Measurements from ENCODE around the gene DGKZ. TPM values are rescaled to one million over a fixed set of nuclear protein-coding genes. Genes with fewer than 3 reads are reported as not detected.
A peak's percentile ranks its signal among the peaks of the same experiment; 100 is the strongest.

DGKZ gene
- total and polyA plus RNA-seq, 2 of the 13 experiments (the other 11 are each of a cell fraction or from before 2014, with no cell fraction given) = 15.8 to 20.7 TPM

- TF ChIP-seq ZNF547 (CRISPR knock-in tag; IDR thresholded peaks at IDR 0.05) (no peak), STAG1 (CRISPR knock-in tag; IDR thresholded peaks at IDR 0.05) (peak; percentile 82), ELK4 (CRISPR knock-in tag; IDR thresholded peaks at IDR 0.05; ENCODE audit: borderline replicate concordance) (no peak), ZNF512 (CRISPR knock-in tag; IDR thresholded peaks at IDR 0.05) (no peak), PCBP1 (IDR thresholded peaks at IDR 0.05; ENCODE audit: borderline replicate concordance, low read depth, low read length) (no peak), KLF11 (CRISPR knock-in tag; IDR thresholded peaks at IDR 0.05) (no peak), ZNF441 (CRISPR knock-in tag; IDR thresholded peaks at IDR 0.05; ENCODE audit: borderline replicate concordance) (no peak), CAMTA2 (CRISPR knock-in tag; IDR thresholded peaks at IDR 0.05; ENCODE audit: borderline replicate concordance) (no peak), ZNF597 (CRISPR knock-in tag; IDR thresholded peaks at IDR 0.05) (no peak), POLR2AphosphoS2 (IDR thresholded peaks at IDR 0.05; ENCODE audit: low read depth, low read length) (no peak), STAT5B (CRISPR knock-in tag; IDR thresholded peaks at IDR 0.05) (no peak), THRA (CRISPR knock-in tag; IDR thresholded peaks at IDR 0.05; ENCODE audit: borderline replicate concordance) (peak; percentile 9; the same call in 1 of the 2 replicates), ZNF660 (CRISPR knock-in tag; IDR thresholded peaks at IDR 0.05; ENCODE audit: borderline replicate concordance, low read depth) (no peak), RBFOX2 (IDR thresholded peaks at IDR 0.05; ENCODE audit: low read depth, low read length) (no peak), HMGXB3 (CRISPR knock-in tag; IDR thresholded peaks at IDR 0.05; ENCODE audit: borderline replicate concordance) (no peak), TIGD3 (CRISPR knock-in tag; IDR thresholded peaks at IDR 0.05; ENCODE audit: borderline replicate concordance) (peak; percentile 5; the same call in 1 of the 2 replicates), ZNF720 (CRISPR knock-in tag; IDR thresholded peaks at IDR 0.05) (no peak)
Measured at GRCh38 chr11:46389450-46390330, 42.4 kb downstream of the DGKZ start (continued).

All from HepG2 (cell line).